ENCODE measurements around the gene TMEM125.

The TMEM125 gene

GRCh38 chr1:43319288-43319687 lies 49.5 kb downstream of the TMEM125 start:
- no peaks in the 10 kb centered on the region for H3K9me3 ChIP-seq (ENCODE audit: insufficient read depth, low read depth, low read length)
- no peak overlapping the region for H2BK12ac ChIP-seq (ENCODE audit: low read length)
- no peak overlapping the region for H3K14ac ChIP-seq (ENCODE audit: low read length)
- H3K79me2 ChIP-seq (ENCODE audit: control insufficient read depth, insufficient read depth, low read length, poor library complexity) = no peaks in the 10 kb centered on the region
- H2AFZ ChIP-seq (ENCODE audit: insufficient read depth, low read length, poor library complexity) = no peak overlapping the region
- no peak overlapping the region for H3K4ac ChIP-seq (ENCODE audit: low read depth, low read length)
- H3K79me1 ChIP-seq (ENCODE audit: low read length) = no peaks in the 10 kb centered on the region
- no peak overlapping the region for H2BK5ac ChIP-seq (ENCODE audit: low read depth, low read length, poor library complexity)
- H3K27me3 ChIP-seq (ENCODE audit: insufficient read depth, low read length) = no peaks in the 10 kb centered on the region
- H4K12ac ChIP-seq (ENCODE audit: low read depth, low read length) = no peak overlapping the region
- H3K9ac ChIP-seq (ENCODE audit: low read length) = no peak overlapping the region
- no peak for DNase-seq
- H3K4me2 ChIP-seq (ENCODE audit: low read length) = no peak overlapping the region
- H2AK5ac ChIP-seq (ENCODE audit: low read length) = no peak overlapping the region
- no CpG with 5 or more reads among the region's 5 CpGs for WGBS (ENCODE audit: extremely low coverage, insufficient coverage, insufficient read length)
- no peak overlapping the region for H3K27ac ChIP-seq (ENCODE audit: low read depth, low read length)
- no peak overlapping the region for H4K91ac ChIP-seq (ENCODE audit: low read depth, low read length)
- H3K4me3 ChIP-seq (ENCODE audit: low read depth, low read length) = no peak overlapping the region
- peaks cover 5% of the 10 kb centered on the region in 2 experiments for H3K4me1 ChIP-seq (ENCODE audit: control insufficient read depth in 1 of 2, insufficient read depth in 2 of 2, low read length in 2 of 2)
- no peaks in the 10 kb centered on the region for H3K36me3 ChIP-seq (ENCODE audit: control insufficient read depth in 1 of 2, insufficient read depth in 2 of 2, low read length in 2 of 2)
- no peak overlapping the region for H3K18ac ChIP-seq (ENCODE audit: low read length)
- H2BK120ac ChIP-seq (ENCODE audit: insufficient read depth, low read length, poor library complexity) = no peak overlapping the region
- no peak overlapping the region for H3K23ac ChIP-seq (ENCODE audit: low read length)
- H4K8ac ChIP-seq (ENCODE audit: low read depth, low read length) = no peak overlapping the region

GRCh38 chr1:43319766-43320165 lies 50.0 kb downstream of the TMEM125 start:
- H3K27ac ChIP-seq (ENCODE audit: low read depth, low read length) = no peak overlapping the region
- no peaks in the 10 kb centered on the region for H3K79me1 ChIP-seq (ENCODE audit: low read length)
- no peak overlapping the region for H3K4ac ChIP-seq (ENCODE audit: low read depth, low read length)
- no peak overlapping the region for H3K23ac ChIP-seq (ENCODE audit: low read length)
- no peaks in the 10 kb centered on the region for H3K36me3 ChIP-seq (ENCODE audit: control insufficient read depth in 1 of 2, insufficient read depth in 2 of 2, low read length in 2 of 2)
- H3K4me1 ChIP-seq (ENCODE audit: control insufficient read depth in 1 of 2, insufficient read depth in 2 of 2, low read length in 2 of 2) = peaks cover 5% of the 10 kb centered on the region in 2 experiments
- H3K18ac ChIP-seq (ENCODE audit: low read length) = no peak overlapping the region
- H3K14ac ChIP-seq (ENCODE audit: low read length) = no peak overlapping the region
- no peak overlapping the region for H3K4me3 ChIP-seq (ENCODE audit: low read depth, low read length)
- no peak overlapping the region for H4K8ac ChIP-seq (ENCODE audit: low read depth, low read length)
- H4K12ac ChIP-seq (ENCODE audit: low read depth, low read length) = no peak overlapping the region
- no peak overlapping the region for H2AFZ ChIP-seq (ENCODE audit: insufficient read depth, low read length, poor library complexity)
- H3K9me3 ChIP-seq (ENCODE audit: insufficient read depth, low read depth, low read length) = no peaks in the 10 kb centered on the region
- no peak overlapping the region for H3K9ac ChIP-seq (ENCODE audit: low read length)
- no peak overlapping the region for H2AK5ac ChIP-seq (ENCODE audit: low read length)
- H4K91ac ChIP-seq (ENCODE audit: low read depth, low read length) = no peak overlapping the region
- no peaks in the 10 kb centered on the region for H3K79me2 ChIP-seq (ENCODE audit: control insufficient read depth, insufficient read depth, low read length, poor library complexity)
- no peak overlapping the region for H2BK120ac ChIP-seq (ENCODE audit: insufficient read depth, low read length, poor library complexity)
- no peak overlapping the region for H3K4me2 ChIP-seq (ENCODE audit: low read length)
- no peak overlapping the region for H2BK5ac ChIP-seq (ENCODE audit: low read depth, low read length, poor library complexity)
- WGBS (ENCODE audit: extremely low coverage, insufficient coverage, insufficient read length) = 100% methylated on average over 1 of the region's 3 CpGs
- H3K27me3 ChIP-seq (ENCODE audit: insufficient read depth, low read length) = no peaks in the 10 kb centered on the region
- no peak for DNase-seq
- H2BK12ac ChIP-seq (ENCODE audit: low read length) = no peak overlapping the region

- Histone ChIP-seq H3K9me3 (ENCODE audit: insufficient read depth, low read depth, low read length) (no peaks in the 10 kb centered on the region), H2BK120ac (ENCODE audit: insufficient read depth, low read length, poor library complexity) (no peak overlapping the region), H3K9ac (ENCODE audit: low read length) (no peak overlapping the region), H2BK12ac (ENCODE audit: low read length) (no peak overlapping the region), H2BK5ac (ENCODE audit: low read depth, low read length, poor library complexity) (no peak overlapping the region), H3K36me3 (ENCODE audit: control insufficient read depth in 1 of 2, insufficient read depth in 2 of 2, low read length in 2 of 2) (no peaks in the 10 kb centered on the region), H3K14ac (ENCODE audit: low read length) (no peak overlapping the region), H3K27me3 (ENCODE audit: insufficient read depth, low read length) (no peaks in the 10 kb centered on the region), H4K12ac (ENCODE audit: low read depth, low read length) (no peak overlapping the region), H3K27ac (ENCODE audit: low read depth, low read length) (no peak overlapping the region), H2AFZ (ENCODE audit: insufficient read depth, low read length, poor library complexity) (no peak overlapping the region), H3K79me2 (ENCODE audit: control insufficient read depth, insufficient read depth, low read length, poor library complexity) (no peaks in the 10 kb centered on the region), H3K18ac (ENCODE audit: low read length) (no peak overlapping the region), H4K91ac (ENCODE audit: low read depth, low read length) (peak overlapping the region; percentile 13), H4K8ac (ENCODE audit: low read depth, low read length) (no peak overlapping the region), H3K79me1 (ENCODE audit: low read length) (no peaks in the 10 kb centered on the region), H2AK5ac (ENCODE audit: low read length) (no peak overlapping the region), H3K23ac (ENCODE audit: low read length) (no peak overlapping the region), H3K4me3 (ENCODE audit: low read depth, low read length) (no peak overlapping the region), H3K4ac (ENCODE audit: low read depth, low read length) (no peak overlapping the region), H3K4me1 (ENCODE audit: control insufficient read depth in 1 of 2, insufficient read depth in 2 of 2, low read length in 2 of 2) (peaks cover 5% of the 10 kb centered on the region in 2 experiments), H3K4me2 (ENCODE audit: low read length) (no peak overlapping the region)
- no CpG with 5 or more reads among the region's 16 CpGs for WGBS (ENCODE audit: extremely low coverage, insufficient coverage, insufficient read length)
- peak; percentile 51 to 54 for DNase-seq
Measured at GRCh38 chr1:43321331-43321891, 51.6 kb downstream of the TMEM125 start.

- H3K14ac ChIP-seq (ENCODE audit: low read length) = no peak overlapping the region
- H3K79me2 ChIP-seq (ENCODE audit: control insufficient read depth, insufficient read depth, low read length, poor library complexity) = no peaks in the 10 kb centered on the region
- no peak overlapping the region for H2BK5ac ChIP-seq (ENCODE audit: low read depth, low read length, poor library complexity)
- no peak overlapping the region for H3K27ac ChIP-seq (ENCODE audit: low read depth, low read length)
- H3K4me3 ChIP-seq (ENCODE audit: low read depth, low read length) = no peak overlapping the region
- no peak for DNase-seq
- peaks cover 5% of the 10 kb centered on the region in 2 experiments for H3K4me1 ChIP-seq (ENCODE audit: control insufficient read depth in 1 of 2, insufficient read depth in 2 of 2, low read length in 2 of 2)
- no peak overlapping the region for H3K4me2 ChIP-seq (ENCODE audit: low read length)
- no peak overlapping the region for H4K91ac ChIP-seq (ENCODE audit: low read depth, low read length)
- no peaks in the 10 kb centered on the region for H3K36me3 ChIP-seq (ENCODE audit: control insufficient read depth in 1 of 2, insufficient read depth in 2 of 2, low read length in 2 of 2)
- no peaks in the 10 kb centered on the region for H3K27me3 ChIP-seq (ENCODE audit: insufficient read depth, low read length)
- H2BK12ac ChIP-seq (ENCODE audit: low read length) = no peak overlapping the region
- no peak overlapping the region for H2BK120ac ChIP-seq (ENCODE audit: insufficient read depth, low read length, poor library complexity)
- no peak overlapping the region for H4K12ac ChIP-seq (ENCODE audit: low read depth, low read length)
- no peak overlapping the region for H2AK5ac ChIP-seq (ENCODE audit: low read length)
- H3K9ac ChIP-seq (ENCODE audit: low read length) = no peak overlapping the region
- H4K8ac ChIP-seq (ENCODE audit: low read depth, low read length) = no peak overlapping the region
- WGBS (ENCODE audit: extremely low coverage, insufficient coverage, insufficient read length) = no CpG with 5 or more reads among the region's 5 CpGs
- no peak overlapping the region for H3K18ac ChIP-seq (ENCODE audit: low read length)
- no peak overlapping the region for H3K4ac ChIP-seq (ENCODE audit: low read depth, low read length)
- no peaks in the 10 kb centered on the region for H3K79me1 ChIP-seq (ENCODE audit: low read length)
- H3K9me3 ChIP-seq (ENCODE audit: insufficient read depth, low read depth, low read length) = no peaks in the 10 kb centered on the region
- no peak overlapping the region for H3K23ac ChIP-seq (ENCODE audit: low read length)
- H2AFZ ChIP-seq (ENCODE audit: insufficient read depth, low read length, poor library complexity) = no peak overlapping the region
Measured at GRCh38 chr1:43322506-43322905, 52.7 kb downstream of the TMEM125 start.

Data from trophoblast cell (in vitro differentiated cells and primary cell).